H9 (cell line): ENCODE measurements around the gene MRPL36. TPM values are rescaled to one million over a fixed set of nuclear protein-coding genes. Genes with fewer than 3 reads are reported as not detected.

Experiments used
- DNase-seq: peaks from one replicate; pipeline ENCODE4 v3.0.0-alpha.2; 2017
- H2AFZ ChIP-seq: one replicate; pipeline ENCODE4 v1.6.1; 2013; ENCODE audit warnings: mild to moderate bottlenecking, low read length, control low read depth, moderate library complexity
- H2AK5ac ChIP-seq: 2 replicates; pipeline ENCODE4 v1.6.1; 2013; ENCODE audit warnings: low read length, control low read depth, mixed read lengths; ENCODE audit not compliant: insufficient read length
- H2BK120ac ChIP-seq: one replicate; pipeline ENCODE4 v1.6.1; 2013; ENCODE audit warnings: low read depth, mild to moderate bottlenecking, low read length, control low read depth, inconsistent platforms; ENCODE audit not compliant: poor library complexity, severe bottlenecking
- H2BK12ac ChIP-seq: 2 replicates; pipeline ENCODE4 v1.6.1; 2013; ENCODE audit warnings: low read length, control low read depth, mixed read lengths, low read depth; ENCODE audit not compliant: insufficient read length
- H2BK15ac ChIP-seq: 2 replicates; pipeline ENCODE4 v1.6.1; 2013; ENCODE audit warnings: low read depth, low read length, control low read depth
- H2BK20ac ChIP-seq: one replicate; pipeline ENCODE4 v1.6.1; 2013; ENCODE audit warnings: low read depth, mild to moderate bottlenecking, low read length, control low read depth, inconsistent platforms; ENCODE audit not compliant: poor library complexity, severe bottlenecking
- H2BK5ac ChIP-seq: 2 replicates; pipeline ENCODE4 v1.6.1; 2013; ENCODE audit warnings: low read length, control low read depth, mixed read lengths; ENCODE audit not compliant: insufficient read length
- H3K14ac ChIP-seq: 2 replicates; pipeline ENCODE4 v1.6.1; 2013; ENCODE audit warnings: low read length, control low read depth; ENCODE audit not compliant: insufficient read depth
- H3K18ac ChIP-seq: 2 replicates; pipeline ENCODE4 v1.6.1; 2013; ENCODE audit warnings: low read depth, mild to moderate bottlenecking, mixed read lengths, low read length, control low read depth; ENCODE audit not compliant: insufficient read length
- H3K23ac ChIP-seq: 2 replicates; pipeline ENCODE4 v1.6.1; 2013; ENCODE audit warnings: low read length, control low read depth, mixed read lengths, low read depth; ENCODE audit not compliant: insufficient read length
- H3K23me2 ChIP-seq: 2 replicates; pipeline ENCODE4 v1.6.1; 2013; ENCODE audit warnings: low read depth, mild to moderate bottlenecking, mixed read lengths, low read length, control low read depth; ENCODE audit not compliant: insufficient read length, poor library complexity, severe bottlenecking
- H3K27ac ChIP-seq: 2 replicates; pipeline ENCODE4 v1.5.1; 2013; ENCODE audit warnings: low read length, control low read depth, mixed read lengths, low read depth; ENCODE audit not compliant: insufficient read length
- H3K27me3 ChIP-seq: 2 replicates; pipeline ENCODE4 v1.6.1; 2013; ENCODE audit warnings: low read length, control low read depth, inconsistent platforms; ENCODE audit not compliant: insufficient read depth
- H3K4ac ChIP-seq: 2 replicates; pipeline ENCODE4 v1.6.1; 2013; ENCODE audit warnings: low read depth, mild to moderate bottlenecking, control low read depth, inconsistent platforms, low read length, moderate library complexity
- H3K4me1 ChIP-seq: 2 replicates; pipeline ENCODE4 v1.6.1; 2013; ENCODE audit warnings: low read length, control low read depth, inconsistent platforms; ENCODE audit not compliant: insufficient read depth
- H3K4me2 ChIP-seq: 2 replicates; pipeline ENCODE4 v1.6.1; 2013; ENCODE audit warnings: low read length, control low read depth, mixed read lengths; ENCODE audit not compliant: insufficient read length, insufficient read depth
- H3K56ac ChIP-seq: 2 replicates; pipeline ENCODE4 v1.6.1; 2013; ENCODE audit warnings: low read depth, mild to moderate bottlenecking, mixed read lengths, low read length, control low read depth; ENCODE audit not compliant: insufficient read length
- H3K79me1 ChIP-seq: 2 replicates; pipeline ENCODE4 v1.6.1; 2013; ENCODE audit warnings: low read depth, mild to moderate bottlenecking, moderate library complexity, low read length, control low read depth, inconsistent platforms; ENCODE audit not compliant: insufficient read depth, poor library complexity, severe bottlenecking
- H3K79me2 ChIP-seq: 2 replicates; pipeline ENCODE4 v1.6.1; 2013; ENCODE audit warnings: low read length, control low read depth, inconsistent platforms; ENCODE audit not compliant: insufficient read depth
- H3K9ac ChIP-seq: 2 replicates; pipeline ENCODE4 v1.6.1; 2013; ENCODE audit warnings: low read length, control low read depth, mixed read lengths; ENCODE audit not compliant: insufficient read length; ENCODE audit errors: extremely low read depth
- H3K9me3 ChIP-seq: one replicate; pipeline ENCODE4 v1.6.1; 2013; ENCODE audit warnings: low read depth, low read length, inconsistent platforms; ENCODE audit not compliant: control insufficient read depth
- H3T11ph ChIP-seq: one replicate; pipeline ENCODE4 v1.6.1; 2013; ENCODE audit warnings: mild to moderate bottlenecking, low read length, control low read depth, inconsistent platforms
- H4K20me1 ChIP-seq: one replicate; pipeline ENCODE4 v1.6.1; 2013; ENCODE audit not compliant: control insufficient read depth, insufficient read length, insufficient read depth
- H4K5ac ChIP-seq: 2 replicates; pipeline ENCODE4 v1.6.1; 2013; ENCODE audit warnings: low read depth, mild to moderate bottlenecking, mixed read lengths, low read length, control low read depth; ENCODE audit not compliant: insufficient read length
- H4K8ac ChIP-seq: replicated peaks from 2 replicates; pipeline ENCODE4 v1.6.1; 2013; ENCODE audit warnings: low read length, control low read depth, mixed read lengths, low read depth; ENCODE audit not compliant: insufficient read length
- H4K91ac ChIP-seq: 2 replicates; pipeline ENCODE4 v1.6.1; 2013; ENCODE audit warnings: low read depth, mild to moderate bottlenecking, moderate library complexity, mixed read lengths, low read length, control low read depth; ENCODE audit not compliant: insufficient read length
- H3K27ac Mint-ChIP-seq, 3 experiments: 2 replicates in 2 of 3; 3 replicates in 1 of 3; pipeline ENCODE4 v1.8.0; 2020 to 2021; ENCODE audit warnings: mixed read lengths in 3 of 3, mild to moderate bottlenecking in 1 of 3, moderate library complexity in 1 of 3
- H3K27me3 Mint-ChIP-seq: 2 replicates; pipeline ENCODE4 v1.8.0; 2021; ENCODE audit warnings: low read depth, mild to moderate bottlenecking, moderate library complexity, mixed read lengths
- H3K36me3 Mint-ChIP-seq, 3 experiments: 2 replicates in 2 of 3; 3 replicates in 1 of 3; pipeline ENCODE4 v1.8.0; 2020 to 2021; ENCODE audit warnings: low read depth in 3 of 3, mixed read lengths in 3 of 3; ENCODE audit not compliant: insufficient read depth in 1 of 3
- H3K4me1 Mint-ChIP-seq, 2 experiments: 2 replicates each; pipeline ENCODE4 v1.8.0; 2020; ENCODE audit warnings: mixed read lengths in 2 of 2
- H3K4me3 Mint-ChIP-seq, 2 experiments: 2 replicates in 1 of 2; 3 replicates in 1 of 2; pipeline ENCODE4 v1.8.0; 2020 to 2021; ENCODE audit warnings: mild to moderate bottlenecking in 2 of 2, mixed read lengths in 2 of 2, moderate library complexity in 1 of 2
- H3K9me3 Mint-ChIP-seq, 2 experiments: 2 replicates in 1 of 2; 3 replicates in 1 of 2; pipeline ENCODE4 v1.8.0; 2020; ENCODE audit warnings: mild to moderate bottlenecking in 2 of 2, mixed read lengths in 2 of 2, moderate library complexity in 1 of 2
- CTCF ChIP-seq: fragments of 200-600 bp; sonication (generic); conservative IDR thresholded peaks from 3 replicates; pipeline ENCODE4 v1.8.0; 2021; ENCODE audit warnings: antibody characterized with exemption, mild to moderate bottlenecking
- WGBS: extraction: QIAGEN DNeasy Blood & Tissue Kit; methylation state at CpG from one replicate; pipeline ENCODE4 v1.1.7; 2013; ENCODE audit warnings: missing lambda C conversion rate, low lambda C conversion rate, mixed read lengths; ENCODE audit not compliant: insufficient read length; ENCODE audit errors: extremely low coverage; 5-methylcytosine and 5-hydroxymethylcytosine counted together
- total RNA-seq: library from RNA; stranded (reverse); gene quantifications from 2 replicates; pipeline ENCODE4 v1.2.1, GENCODE V29; 2021

MRPL36 gene
- total RNA-seq, 1 experiment from 2014 or later = 67.3 TPM

GRCh38 chr5:1780614-1780930, 19.1 kb downstream of the MRPL36 start:
- H3K9me3 Mint-ChIP-seq = peaks cover 4% of the 10 kb centered on the region in 2 experiments; a peak in 4 of 5 replicates
- Histone ChIP-seq H3K4ac (no peak overlapping the region), H3K56ac (no peak overlapping the region), H4K91ac (no peak overlapping the region), H2BK12ac (no peak overlapping the region), H3K14ac (no peak overlapping the region), H2BK15ac (no peak overlapping the region), H2BK20ac (no peak overlapping the region), H3K9ac (no peak overlapping the region), H3K27ac (no peak overlapping the region), H3K27me3 (no peaks in the 10 kb centered on the region), H4K8ac (no peak overlapping the region), H3K79me2 (no peaks in the 10 kb centered on the region), H3K4me1 (no peaks in the 10 kb centered on the region), H3K23ac (no peak overlapping the region), H2BK5ac (no peak overlapping the region), H4K5ac (no peak overlapping the region), H3K9me3 (no peaks in the 10 kb centered on the region), H3K18ac (no peak overlapping the region), H3T11ph (no peak overlapping the region), H3K23me2 (no peaks in the 10 kb centered on the region), H2BK120ac (no peak overlapping the region), H3K79me1 (no peaks in the 10 kb centered on the region), H2AK5ac (no peak overlapping the region), H2AFZ (no peak overlapping the region), H3K4me2 (no peak overlapping the region), H4K20me1 (no peaks in the 10 kb centered on the region)
- H3K4me1 Mint-ChIP-seq = no peaks in the 10 kb centered on the region
- H3K27me3 Mint-ChIP-seq = peaks cover 2% of the 10 kb centered on the region; the same call in 1 of the 2 replicates
- no peak overlapping the region for H3K27ac Mint-ChIP-seq
- WGBS = no CpG with 5 or more reads among the region's 6 CpGs
- DNase-seq = no peak
- H3K4me3 Mint-ChIP-seq = no peak overlapping the region
- no peaks in the 10 kb centered on the region; a peak in 1 of 7 replicates for H3K36me3 Mint-ChIP-seq
- no peak for TF ChIP-seq CTCF
